NOMO-1 treated with dmso at 0.1 percent for 144 hours (cell line): ENCODE results near the gene WNK4.
"Not testable (repeated sequence)": the region's sequence is repeated elsewhere in the genome, so short reads cannot be mapped to it uniquely, and the experiment has no call there.

Experiments
- DNase-seq: peaks from one replicate; lab custom pipeline; 2025; ENCODE audit not compliant: unreplicated experiment; lab: John Stamatoyannopoulos, UW

Gene WNK4

GRCh38 chr17:42769964-42770363 is 10.4 kb upstream of the WNK4 start:
- not testable (repeated sequence) for DNase-seq

GRCh38 chr17:42772945-42773289 is 7.5 kb upstream of the WNK4 start:
- DNase-seq = no peak

- DNase-seq = peak; percentile 46
These were observed 6.9 kb upstream of the WNK4 start, which contains the start of gene VPS25 for GRCh38 chr17:42773290-42774035. VPS25 (plus strand) TSS chr17:42773449; CDS start chr17:42773476, 27 bp downstream.

- DNase-seq = no peak
These were observed 6.2 kb upstream of the WNK4 start for GRCh38 chr17:42774066-42774745.

GRCh38 chr17:42775534-42776098 is 4.8 kb upstream of the WNK4 start:
- no peak for DNase-seq

GRCh38 chr17:42778570-42778969 is 1.8 kb upstream of the WNK4 start:
- DNase-seq = no peak

- DNase-seq = no peak
These were observed 990 bp upstream of the WNK4 start for GRCh38 chr17:42779304-42779935.

GRCh38 chr17:42780851-42781638 is 635 bp downstream of the WNK4 start:
- no peak for DNase-seq

- no peak for DNase-seq
These were observed 1.3 kb downstream of the WNK4 start for GRCh38 chr17:42781639-42782165.

- DNase-seq = no peak
These were observed 2.0 kb downstream of the WNK4 start for GRCh38 chr17:42782166-42783061.

GRCh38 chr17:42783062-42783790 is 2.8 kb downstream of the WNK4 start:
- DNase-seq = no peak

- DNase-seq = no peak
These were observed 3.4 kb downstream of the WNK4 start for GRCh38 chr17:42783791-42784138.

- DNase-seq = no peak
These were observed 4.0 kb downstream of the WNK4 start for GRCh38 chr17:42784409-42784808.

- no peak for DNase-seq
These were observed 4.6 kb downstream of the WNK4 start for GRCh38 chr17:42784811-42785592.

- DNase-seq = no peak
These were observed 6.9 kb downstream of the WNK4 start for GRCh38 chr17:42787266-42787665.

GRCh38 chr17:42791948-42792347 is 11.5 kb downstream of the WNK4 start:
- DNase-seq = no peak

GRCh38 chr17:42792545-42792944 is 12.1 kb downstream of the WNK4 start:
- no peak for DNase-seq

GRCh38 chr17:42795061-42795460 is 14.7 kb downstream of the WNK4 start:
- no peak for DNase-seq
